Loucy (cell line): ENCODE measurements around the gene GNA15.

ENCODE experiments used
- CTCF ChIP-seq: fragments of 200-600 bp; sonication (generic); conservative IDR thresholded peaks from 2 replicates; pipeline ENCODE4 v1.5.1; 2014; ENCODE audit warnings: mild to moderate bottlenecking, antibody characterized with exemption, low read length
- EZH2phosphoT487 ChIP-seq: fragments of 200-600 bp; IDR thresholded peaks from 2 replicates; pipeline ENCODE4 v1.6.1; 2018; ENCODE audit warnings: antibody characterized with exemption, mild to moderate bottlenecking, moderate library complexity, borderline replicate concordance

GRCh38 chr19:3094601-3095440 lies 41.0 kb upstream of the GNA15 start:
- no peak for TF ChIP-seq CTCF
- TF ChIP-seq EZH2phosphoT487 = no peak
